C4-2B (cell line): Measurements from ENCODE around the gene TCEAL5.
"Not testable (repeated sequence)": the region's sequence is repeated elsewhere in the genome, so short reads cannot be mapped to it uniquely, and the experiment has no call there.

Source experiments
- H3K27ac ChIP-seq: fragments of 450-650 bp; 2 replicates; pipeline ENCODE4 v1.5.1; 2017
- CTCF ChIP-seq: fragments of 450-650 bp; conservative IDR thresholded peaks from 2 replicates; pipeline ENCODE4 v1.5.1; 2017; ENCODE audit warnings: mild to moderate bottlenecking
- ZFX ChIP-seq: fragments of 450-650 bp; IDR thresholded peaks from 2 replicates; pipeline ENCODE4 v1.6.1; 2017

TCEAL5 gene

GRCh38 chrX:103276581-103277002 lies at the start of gene TCEAL5:
TSS of gene TCEAL5 (minus strand) at chrX:103276750. CDS start at chrX:103274563, 2,187 bp downstream.
- no peak for TF ChIP-seq CTCF
- no peak for TF ChIP-seq ZFX
- H3K27ac ChIP-seq: no peak within 1 kb of the TSS

- H3K27ac ChIP-seq: no peak overlapping the region; the same call in 1 of the 2 replicates
- no peak for TF ChIP-seq ZFX
- no peak for TF ChIP-seq CTCF
These were observed 34.8 kb upstream of the TCEAL5 start for GRCh38 chrX:103311399-103311780.

GRCh38 chrX:103310555-103311398 lies 34.2 kb upstream of the TCEAL5 start, which contains the start of gene BEX2:
TSS of gene BEX2 (minus strand) at chrX:103310990. CDS start at chrX:103309976, 1,014 bp downstream.
- H3K27ac ChIP-seq: peak within 1 kb of the TSS; percentile 68
- TF ChIP-seq CTCF (no peak), ZFX (no peak)

- H3K27ac ChIP-seq: peak overlapping the region; percentile 68
These were observed 33.5 kb upstream of the TCEAL5 start for GRCh38 chrX:103309860-103310554.

GRCh38 chrX:103305666-103306065 lies 29.1 kb upstream of the TCEAL5 start:
- not testable (repeated sequence) for H3K27ac ChIP-seq

More at GRCh38 chrX:103309860-103310554, 33.5 kb upstream of the TCEAL5 start:
- TF ChIP-seq CTCF (no peak), ZFX (no peak)

- TF ChIP-seq ZFX (no peak), CTCF (no peak)
- H3K27ac ChIP-seq: no peak overlapping the region
These were observed 28.2 kb upstream of the TCEAL5 start for GRCh38 chrX:103304705-103305104.

GRCh38 chrX:103293118-103293517 lies 16.6 kb upstream of the TCEAL5 start:
- H3K27ac ChIP-seq: no peak overlapping the region

More at GRCh38 chrX:103293118-103293517, 16.6 kb upstream of the TCEAL5 start:
- TF ChIP-seq ZFX (no peak), CTCF (no peak)
